HG03039 (cell line): ENCODE data around the gene INPP5J.

Experiments
- ATAC-seq: cut with Tn5 transposase; IDR thresholded peaks from one replicate; pipeline ENCODE4 v1.9.1; 2021; ENCODE audit warnings: mild to moderate bottlenecking, moderate library complexity; ENCODE audit not compliant: unreplicated experiment

Gene INPP5J

DNA sequence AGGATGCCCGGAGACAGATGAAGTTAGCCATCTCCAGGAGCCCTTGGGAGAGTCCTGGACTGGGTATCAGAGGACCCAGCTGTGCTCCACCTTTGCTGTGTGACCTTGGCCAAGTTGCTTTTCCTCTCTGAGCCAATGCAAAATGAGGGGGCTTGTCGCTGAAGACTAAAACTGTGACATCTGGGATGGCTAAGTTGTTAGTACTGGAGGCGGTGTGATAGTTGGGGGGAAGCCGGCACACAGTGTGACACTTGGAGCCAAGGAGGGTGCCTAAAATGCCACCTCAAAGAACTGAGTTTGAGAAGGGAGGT is 481 bp downstream of the INPP5J start:
- no peak for ATAC-seq

DNA sequence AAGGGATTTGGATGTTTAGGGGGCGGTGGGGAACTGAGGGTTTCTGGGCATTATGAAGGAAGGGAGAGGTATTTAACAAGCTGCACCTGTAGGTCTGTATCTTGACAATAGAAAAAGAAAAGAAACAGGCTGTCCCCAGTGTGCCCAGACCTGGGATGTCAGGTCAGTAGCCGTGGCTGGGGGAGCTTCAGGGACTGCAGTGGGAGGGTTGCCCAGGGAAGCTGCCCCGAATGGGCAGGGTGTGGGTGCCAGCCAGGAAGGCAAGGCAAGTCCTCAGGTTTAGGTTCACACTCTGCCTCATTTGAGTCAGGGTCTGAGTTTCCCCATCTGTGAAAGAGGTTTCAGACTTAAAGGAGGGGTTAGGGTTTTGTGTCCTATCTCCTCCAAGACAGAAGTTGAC is 1.5 kb downstream of the INPP5J start:
- ATAC-seq: no peak

- no peak for ATAC-seq
Observed at GRCh38 chr22:31124811-31125465, 2.2 kb downstream of the INPP5J start.

- no peak for ATAC-seq
Observed at GRCh38 chr22:31125521-31126117, 2.9 kb downstream of the INPP5J start.

DNA sequence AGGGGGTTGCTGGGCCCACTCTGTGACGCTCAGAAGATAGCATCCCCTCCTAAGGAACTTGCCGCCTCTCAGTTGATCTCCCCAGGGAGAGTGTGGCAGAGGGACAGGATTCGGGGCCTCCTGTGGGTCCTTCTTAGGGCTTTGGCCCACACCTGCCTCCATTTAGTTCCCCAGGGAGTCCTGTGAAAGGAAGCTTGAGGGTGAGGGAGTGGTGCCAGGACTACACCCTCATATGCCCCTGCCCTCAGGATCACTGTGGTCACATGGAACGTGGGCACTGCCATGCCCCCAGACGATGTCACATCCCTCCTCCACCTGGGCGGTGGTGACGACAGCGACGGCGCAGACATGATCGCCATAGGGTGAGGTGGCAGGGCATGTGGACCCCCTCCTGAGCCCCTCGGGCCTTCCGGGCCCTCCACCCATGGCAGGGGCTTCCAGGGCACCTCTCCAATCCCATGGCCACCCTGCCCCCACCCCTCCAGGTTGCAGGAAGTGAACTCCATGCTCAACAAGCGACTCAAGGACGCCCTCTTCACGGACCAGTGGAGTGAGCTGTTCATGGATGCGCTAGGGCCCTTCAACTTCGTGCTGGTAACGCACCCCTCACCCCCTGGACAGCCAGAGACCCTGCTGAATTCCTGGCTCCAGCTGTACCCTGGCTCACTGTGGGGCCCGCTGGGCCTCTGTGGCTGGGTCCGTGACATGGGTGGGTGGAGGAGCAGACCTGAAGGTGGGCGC is 3.5 kb downstream of the INPP5J start:
- ATAC-seq: no peak

GRCh38 chr22:31126869-31127175 is 4.1 kb downstream of the INPP5J start:
- no peak for ATAC-seq

DNA sequence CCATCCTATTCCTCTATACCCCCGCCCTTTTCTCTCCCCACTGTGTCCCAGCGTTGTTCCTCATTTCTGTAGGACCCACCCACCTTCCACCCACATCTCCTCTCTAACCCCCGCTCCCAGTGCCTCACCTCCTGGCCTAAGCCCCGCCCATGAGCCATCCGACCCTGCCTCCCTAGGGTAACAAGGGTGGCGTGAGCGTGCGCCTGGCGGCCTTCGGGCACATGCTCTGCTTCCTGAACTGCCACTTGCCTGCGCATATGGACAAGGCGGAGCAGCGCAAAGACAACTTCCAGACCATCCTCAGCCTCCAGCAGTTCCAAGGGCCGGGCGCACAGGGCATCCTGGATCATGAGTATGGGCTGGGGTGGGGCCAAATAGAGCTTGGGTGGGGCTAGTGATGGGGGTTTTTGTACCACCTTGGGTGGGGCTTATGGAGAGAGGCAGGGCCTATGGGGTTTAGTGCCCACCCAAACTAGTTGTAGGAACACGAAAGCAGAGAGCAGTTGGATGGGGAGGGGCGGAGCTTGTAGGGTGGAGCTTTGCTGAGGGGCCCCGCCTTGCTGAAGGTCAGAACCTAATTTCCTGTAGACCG is 4.5 kb downstream of the INPP5J start:
- ATAC-seq: no peak

GRCh38 chr22:31128156-31128555 is 5.4 kb downstream of the INPP5J start:
- ATAC-seq: no peak

GRCh38 chr22:31130873-31131272 is 8.1 kb downstream of the INPP5J start:
- no peak for ATAC-seq

GRCh38 chr22:31133911-31134310 is 11.1 kb downstream of the INPP5J start:
- ATAC-seq: no peak

DNA sequence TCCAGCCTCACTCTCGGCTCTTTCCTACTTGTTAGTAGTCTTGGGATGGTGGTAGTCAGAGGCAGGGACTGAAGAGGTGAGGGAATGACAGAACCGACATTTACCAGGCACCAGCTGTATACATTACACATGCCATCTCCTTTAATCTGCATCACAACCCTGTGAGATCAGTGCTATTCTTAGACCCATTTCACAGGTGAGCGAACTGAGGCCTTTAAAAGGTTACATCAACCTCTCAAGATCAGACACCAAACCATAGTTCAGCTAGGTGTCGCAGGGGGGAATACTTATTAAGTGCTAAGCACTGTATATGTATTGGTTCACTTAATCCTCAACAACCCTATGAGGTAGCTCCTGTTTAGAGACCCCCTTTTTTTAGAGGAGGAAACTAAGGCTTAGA is 11.9 kb downstream of the INPP5J start:
- no peak for ATAC-seq

- no peak for ATAC-seq
Observed at GRCh38 chr22:31135706-31136105, 12.9 kb downstream of the INPP5J start.

GRCh38 chr22:31136155-31136554 is 13.4 kb downstream of the INPP5J start:
- no peak for ATAC-seq

DNA sequence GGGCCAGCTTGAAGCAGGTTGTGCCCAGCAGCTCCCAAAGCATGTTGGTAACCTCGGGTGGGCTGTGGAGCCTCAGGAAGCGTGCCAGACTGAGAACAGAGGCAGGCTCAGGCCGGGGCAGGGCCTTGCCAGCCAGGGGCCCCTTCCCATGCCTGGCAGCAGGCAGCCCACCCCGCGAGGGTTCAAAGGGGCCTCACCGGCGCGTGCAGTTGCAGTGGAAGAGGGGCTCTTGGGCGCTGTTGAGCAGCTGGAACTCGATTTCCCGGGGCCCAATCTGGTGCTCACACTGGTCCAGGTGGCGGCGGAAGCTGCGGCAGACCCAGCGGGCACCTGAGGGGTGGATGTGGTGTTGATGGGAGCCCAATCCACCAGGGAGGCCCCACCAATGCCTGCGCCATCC is 13.9 kb downstream of the INPP5J start:
- no peak for ATAC-seq

GRCh38 chr22:31137721-31138120 is 15.0 kb downstream of the INPP5J start:
- no peak for ATAC-seq

GRCh38 chr22:31138126-31138525 is 15.4 kb downstream of the INPP5J start:
- no peak for ATAC-seq

DNA sequence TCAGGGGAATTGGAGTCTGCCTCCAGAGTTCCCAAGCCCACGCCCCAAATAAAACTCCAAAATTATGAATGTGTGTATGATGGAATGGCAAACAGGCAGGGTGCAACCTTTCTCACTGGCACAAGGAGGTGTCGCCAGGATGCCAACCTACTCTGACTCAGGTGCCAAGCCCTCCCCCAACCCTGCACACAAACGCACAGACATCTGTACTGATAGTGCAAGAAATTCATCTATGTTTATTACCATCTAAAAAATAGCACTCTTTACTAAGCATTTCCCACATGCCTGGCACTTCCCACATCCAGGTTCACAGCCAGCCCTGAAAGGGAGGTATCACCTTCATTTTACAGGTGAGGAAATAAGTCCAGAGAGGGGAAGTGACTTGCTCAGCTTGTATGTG is 16.3 kb downstream of the INPP5J start:
- ATAC-seq: no peak

DNA sequence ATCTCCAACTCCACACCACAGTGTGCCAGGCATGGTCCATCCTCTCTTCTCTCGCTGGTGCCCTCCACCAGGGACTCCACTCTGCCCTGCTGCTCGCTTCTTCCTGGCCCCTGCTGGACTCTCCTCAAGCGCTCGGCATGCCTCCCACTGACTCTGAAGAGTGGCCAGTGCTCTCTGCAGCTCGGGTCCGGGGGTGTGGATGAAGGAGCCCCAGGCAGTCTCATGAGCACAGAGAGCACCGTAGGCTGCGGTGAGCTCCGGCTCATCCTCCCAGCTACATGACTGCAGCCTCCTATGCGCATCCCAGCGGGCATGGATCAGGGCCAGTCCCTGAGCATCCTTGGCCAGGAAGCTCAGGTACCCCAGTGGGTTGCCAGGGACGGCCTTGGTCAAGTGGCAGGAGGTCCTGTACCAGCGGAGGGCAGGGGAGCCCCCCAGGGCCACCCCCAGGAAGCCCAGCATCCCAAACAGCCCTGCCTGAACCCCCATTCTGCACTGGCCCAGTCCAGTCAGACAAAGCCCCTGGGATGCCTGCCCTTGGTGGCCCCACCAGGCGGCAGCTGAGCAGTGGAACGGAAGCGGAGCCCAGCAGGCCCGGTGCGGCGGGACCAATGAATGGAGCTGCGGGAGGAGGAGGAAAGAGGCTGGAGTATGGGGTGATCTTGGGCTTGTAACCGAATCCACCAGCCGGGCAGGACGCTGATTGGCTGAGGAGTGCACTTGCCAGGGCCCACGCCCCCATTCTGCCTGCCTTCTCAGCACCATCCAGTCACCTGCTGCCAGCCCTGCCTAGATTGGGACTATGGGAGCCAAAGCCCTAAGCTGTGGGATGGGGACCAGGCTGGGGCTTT is 17.3 kb downstream of the INPP5J start, which contains the start of gene PLA2G3:
PLA2G3 (minus strand) TSS at position 643 of the 851 bp plus-strand sequence; CDS start at position 489, 154 bp downstream.
- ATAC-seq: no peak

DNA sequence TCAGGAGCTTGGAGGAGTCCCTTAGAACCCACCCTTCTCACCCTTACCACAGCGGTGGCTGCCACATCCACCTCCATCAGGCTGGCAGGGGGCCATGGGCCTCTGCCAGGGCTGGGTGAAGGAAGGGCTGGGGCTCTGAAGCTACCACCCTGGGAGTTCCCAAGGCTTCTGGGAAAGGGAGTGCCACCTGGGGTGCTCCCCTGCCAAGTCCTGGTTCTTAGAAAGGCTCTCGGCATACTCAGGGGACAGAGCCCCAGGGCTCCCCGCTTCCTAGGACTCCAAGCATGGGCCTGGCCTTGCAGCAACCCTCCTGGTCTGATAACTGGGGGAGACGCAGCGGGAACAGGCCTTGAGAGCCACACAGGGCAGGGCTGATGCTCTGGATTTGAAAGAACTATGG is 18.0 kb downstream of the INPP5J start:
- ATAC-seq: no peak

- ATAC-seq: no peak
Observed at GRCh38 chr22:31141551-31141950, 18.8 kb downstream of the INPP5J start.

- ATAC-seq: no peak
Observed at GRCh38 chr22:31142285-31142684, 19.5 kb downstream of the INPP5J start.
